Fibroblast of the conjunctiva (primary cell): ENCODE results near the gene CTAGE9.

Source experiments
- DNase-seq: peaks from one replicate; pipeline ENCODE4 v3.0.0-alpha.2; 2010; ENCODE audit warnings: low read depth

The CTAGE9 gene

DNA sequence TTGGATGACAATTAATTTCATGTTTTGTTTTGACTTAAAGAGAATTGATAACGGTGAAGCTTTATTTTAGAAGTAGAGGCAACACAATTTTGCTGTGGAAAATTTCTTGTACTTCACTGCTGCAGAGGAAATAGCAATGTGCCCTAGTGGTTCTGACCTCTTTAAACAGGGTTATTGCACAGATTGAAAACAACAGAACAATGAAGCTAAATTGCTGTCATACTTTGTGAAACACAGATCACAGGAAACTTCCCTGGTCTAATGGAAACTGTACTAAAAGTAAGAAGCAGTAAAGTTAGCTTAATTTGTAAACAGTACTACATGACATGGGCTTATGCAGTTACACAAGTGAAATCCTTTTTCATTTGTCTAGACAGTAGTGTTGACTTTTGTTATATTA, 40.9 kb downstream of the CTAGE9 start:
- no peak for DNase-seq

DNA sequence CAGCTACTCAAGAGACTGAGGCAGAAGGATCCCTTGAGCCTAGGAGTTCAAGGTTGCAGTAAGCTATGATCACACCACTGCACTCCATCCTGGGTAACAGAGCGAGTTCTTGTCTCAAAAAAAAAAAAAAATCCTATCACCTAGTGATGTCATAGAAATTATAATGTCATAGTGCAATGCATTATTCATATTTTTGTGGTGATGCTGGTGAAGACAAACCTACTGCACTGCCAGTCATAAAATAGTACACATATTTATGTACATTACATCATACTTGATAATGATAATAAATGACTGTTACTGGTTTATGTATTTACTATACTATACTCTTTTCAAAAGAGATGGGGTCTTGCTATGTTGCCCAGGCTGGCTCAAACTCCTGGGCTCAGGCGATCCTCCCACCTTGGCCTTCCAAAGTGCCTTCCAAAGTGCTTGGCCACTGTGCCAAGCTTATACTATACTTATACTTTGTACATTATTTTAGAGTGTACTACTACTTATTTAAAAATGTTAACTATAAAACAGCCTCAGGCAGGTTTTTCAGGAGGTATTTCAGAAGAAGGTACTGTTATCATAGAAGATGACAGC, 47.1 kb downstream of the CTAGE9 start:
- DNase-seq: no peak

DNA sequence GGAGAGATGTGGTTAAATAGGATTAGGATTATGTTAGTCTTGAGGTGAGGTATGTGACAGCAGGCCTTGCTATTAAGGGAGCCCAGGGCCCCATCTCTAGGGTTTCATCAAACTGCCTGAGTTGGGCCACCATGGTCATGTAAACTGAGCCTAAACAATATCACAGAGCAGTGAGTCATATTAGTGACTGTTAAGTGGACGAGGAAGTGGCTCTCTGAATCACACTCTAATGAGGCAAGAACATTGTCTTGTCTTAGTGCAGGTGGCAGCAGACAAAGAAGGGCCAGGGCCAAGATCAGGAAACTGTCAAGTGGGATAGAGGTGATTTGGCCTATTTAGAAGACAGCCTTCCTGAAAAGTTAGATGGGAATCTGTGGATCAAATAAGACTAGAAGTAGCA, 50.6 kb downstream of the CTAGE9 start:
- no peak for DNase-seq
